Liver (tissue), 9 donors: Measurements from ENCODE around the gene CLEC5A. TPM values are rescaled to one million over a fixed set of nuclear protein-coding genes. Genes with fewer than 3 reads are reported as not detected.

Experiments
- DNase-seq: peaks from one replicate; pipeline ENCODE4 v3.0.0-alpha.2; 2017; ENCODE audit warnings: low spot score
- H3K27ac ChIP-seq, 2 donors: one replicate each; pipeline ENCODE4 v1.7.0; 2013; ENCODE audit warnings: inconsistent platforms in 2 of 2, low read length in 2 of 2, control low read depth in 1 of 2, low read depth in 1 of 2, mild to moderate bottlenecking in 1 of 2
- H3K27me3 ChIP-seq, 4 donors: one replicate each; pipeline versions ENCODE4 v1.6.1 to v1.7.0; 2013; ENCODE audit warnings: low read length in 3 of 4, inconsistent platforms in 1 of 4, mild to moderate bottlenecking in 1 of 4, moderate library complexity in 1 of 4; ENCODE audit not compliant: control insufficient read depth in 4 of 4, insufficient read depth in 4 of 4
- H3K36me3 ChIP-seq, 4 donors: one replicate each; pipeline versions ENCODE4 v1.6.1 to v1.7.0; 2013; ENCODE audit warnings: low read length in 3 of 4, mild to moderate bottlenecking in 3 of 4, low read depth in 1 of 4, moderate library complexity in 1 of 4; ENCODE audit not compliant: control insufficient read depth in 4 of 4, insufficient read depth in 3 of 4
- H3K4me1 ChIP-seq, 4 donors: one replicate each; pipeline versions ENCODE4 v1.6.1 to v1.7.0; 2013; ENCODE audit warnings: low read length in 3 of 4, mild to moderate bottlenecking in 3 of 4, moderate library complexity in 1 of 4; ENCODE audit not compliant: control insufficient read depth in 4 of 4, insufficient read depth in 4 of 4
- H3K4me3 ChIP-seq, 3 donors: one replicate each; pipeline versions ENCODE4 v1.6.1 to v1.7.0; 2013; ENCODE audit warnings: low read length in 3 of 3, control low read depth in 1 of 3, low read depth in 1 of 3, mild to moderate bottlenecking in 1 of 3
- H3K9ac ChIP-seq, 2 donors: one replicate each; pipeline ENCODE4 v1.7.0; 2013; ENCODE audit warnings: low read length in 2 of 2, mild to moderate bottlenecking in 2 of 2, moderate library complexity in 2 of 2, control low read depth in 1 of 2, low read depth in 1 of 2
- H3K9me3 ChIP-seq, 4 donors: one replicate each; pipeline versions ENCODE4 v1.6.1 to v1.7.0; 2013; ENCODE audit warnings: low read length in 3 of 4; ENCODE audit not compliant: control insufficient read depth in 4 of 4
- EGR1 ChIP-seq, 2 donors: IDR thresholded peaks; 2 replicates each; pipeline ENCODE4 v1.6.1; 2016 to 2018; ENCODE audit warnings: antibody characterized with exemption in 2 of 2, low read depth in 2 of 2
- FOXA1 ChIP-seq: IDR thresholded peaks from 2 replicates; pipeline ENCODE4 v1.6.1; 2016; ENCODE audit warnings: antibody characterized with exemption
- FOXA2 ChIP-seq: IDR thresholded peaks from 2 replicates; pipeline ENCODE4 v1.6.1; 2016; ENCODE audit warnings: antibody characterized with exemption
- GABPA ChIP-seq, 2 donors: IDR thresholded peaks in 1 of 2; conservative IDR thresholded peaks in 1 of 2; 2 replicates each; pipeline ENCODE4 v1.6.1; 2016; ENCODE audit warnings: antibody characterized with exemption in 2 of 2, mild to moderate bottlenecking in 1 of 2, moderate library complexity in 1 of 2
- HNF4A ChIP-seq, 2 donors: conservative IDR thresholded peaks; 2 replicates each; pipeline ENCODE4 v1.6.1; 2016; ENCODE audit warnings: antibody characterized with exemption in 2 of 2, mild to moderate bottlenecking in 2 of 2
- HNF4G ChIP-seq: IDR thresholded peaks from 2 replicates; pipeline ENCODE4 v1.6.1; 2016; ENCODE audit warnings: antibody characterized with exemption
- JUND ChIP-seq, 2 donors: IDR thresholded peaks; 2 replicates each; pipeline ENCODE4 v1.6.1; 2016; ENCODE audit warnings: antibody characterized with exemption in 2 of 2
- NR2F2 ChIP-seq: IDR thresholded peaks from 2 replicates; pipeline ENCODE4 v1.6.1; 2016; ENCODE audit warnings: antibody characterized with exemption
- RAD21 ChIP-seq, 2 donors: IDR thresholded peaks; 2 replicates each; pipeline ENCODE4 v1.6.1; 2016; ENCODE audit warnings: antibody characterized with exemption in 2 of 2, mild to moderate bottlenecking in 2 of 2
- REST ChIP-seq: IDR thresholded peaks from 2 replicates; pipeline ENCODE4 v1.6.1; 2016; ENCODE audit warnings: antibody characterized with exemption, mild to moderate bottlenecking
- RXRA ChIP-seq, 2 donors: IDR thresholded peaks; 2 replicates each; pipeline ENCODE4 v1.6.1; 2017 to 2018; ENCODE audit warnings: antibody characterized with exemption in 2 of 2, mild to moderate bottlenecking in 1 of 2
- SP1 ChIP-seq: IDR thresholded peaks from 2 replicates; pipeline ENCODE4 v1.6.1; 2018; ENCODE audit warnings: antibody characterized with exemption, mild to moderate bottlenecking
- TAF1 ChIP-seq: conservative IDR thresholded peaks from 2 replicates; pipeline ENCODE4 v1.6.1; 2016; ENCODE audit warnings: antibody characterized with exemption, mild to moderate bottlenecking
- YY1 ChIP-seq: IDR thresholded peaks from 2 replicates; pipeline ENCODE4 v1.6.1; 2016; ENCODE audit warnings: antibody characterized with exemption, mild to moderate bottlenecking
- ZBTB33 ChIP-seq: IDR thresholded peaks from 2 replicates; pipeline ENCODE4 v1.6.1; 2016; ENCODE audit warnings: antibody characterized with exemption
- WGBS: extraction: QIAGEN DNeasy Blood & Tissue Kit; methylation state at CpG from one replicate; pipeline ENCODE4 v1.1.7; 2013; 5-methylcytosine and 5-hydroxymethylcytosine counted together
- polyA plus RNA-seq, 2 donors: library from polyadenylated mRNA; stranded (reverse) in 1 of 2; unstranded in 1 of 2; fragments of 200-250 nt in 1 of 2; fragments of >200 nt in 1 of 2; fragmentation: Nextera tagmentation in 1 of 2; extraction: Ambion mirVana in 1 of 2; gene quantifications; one replicate each; pipeline versions ENCODE4 v1.2.1 to v1.2.3, GENCODE V29; 2013 to 2015
- total RNA-seq, 2 donors: library from RNA; depleted of rRNA; stranded (reverse); fragments of >200 nt; gene quantifications; one replicate each; pipeline ENCODE4 v1.2.3, GENCODE V29; 2014
- TF ChIP-seq, protein P1 (sequence below): IDR thresholded peaks from 2 replicates; pipeline ENCODE4 v1.6.1; 2016; ENCODE audit warnings: antibody characterized with exemption
- TF ChIP-seq, protein P2 (sequence below): IDR thresholded peaks from 2 replicates; pipeline ENCODE4 v1.6.1; 2016; ENCODE audit warnings: antibody characterized with exemption
- donor health status: healthy.
- donor health status: healthy.
- donor health status: healthy.
- donor health status: healthy.
- donor health status: healthy.

Gene CLEC5A
- total and polyA plus RNA-seq, 4 donors: 0.10 to 2.9 (median 0.33) TPM

DNA sequence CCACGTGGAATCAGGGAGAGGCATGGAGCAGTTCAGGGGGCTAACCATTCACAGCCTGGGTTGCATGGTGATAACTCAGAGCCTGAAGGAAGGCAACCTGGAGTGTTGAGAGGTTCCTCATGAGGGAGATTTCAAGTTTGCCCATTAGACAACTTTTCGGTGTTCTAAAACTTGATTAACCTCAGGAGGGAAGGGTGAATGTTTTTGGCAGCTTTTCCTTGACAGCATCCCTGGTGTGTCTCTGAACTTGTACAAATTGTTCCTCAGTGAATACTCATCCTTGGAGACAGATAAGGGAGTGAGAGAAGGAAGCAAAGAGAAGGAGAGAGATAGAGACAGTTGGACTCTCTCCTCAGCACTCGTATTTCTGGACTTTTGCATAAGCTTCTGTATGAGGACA, 30.7 kb downstream of the CLEC5A start, which contains the start of gene OR9A4:
OR9A4 (plus strand) TSS at position 301 of the 400 bp plus-strand sequence. CDS start 2,477 bp downstream, outside the sequence.
- peaks cover 0 to 4% (median 0%) of the 10 kb centered on the region in 4 donors for H3K27me3 ChIP-seq
- H3K9me3 ChIP-seq: no peaks in the 10 kb centered on the region
- H3K27ac ChIP-seq: no peak within 1 kb of the TSS
- H3K4me3 ChIP-seq: no peak within 1 kb of the TSS
- H3K36me3 ChIP-seq: no peaks in the 10 kb centered on the region
- H3K4me1 ChIP-seq: no peaks in the 10 kb centered on the region
- WGBS: 76% methylated on average over 3 of the region's 3 CpGs
- DNase-seq: no peak
- TF ChIP-seq HNF4A (conservative IDR thresholded peaks at IDR 0.05) (no peak), YY1 (no peak), RXRA (IDR thresholded peaks at IDR 0.05) (no peak), JUND (IDR thresholded peaks at IDR 0.05) (no peak), NR2F2 (no peak), SP1 (no peak), REST (no peak), HNF4G (no peak), FOXA1 (no peak), TAF1 (no peak), GABPA (IDR thresholded peaks at IDR 0.05 in 1 of 2, conservative IDR thresholded peaks at IDR 0.05 in 1 of 2) (no peak)
- TF ChIP-seq, protein P1, sequence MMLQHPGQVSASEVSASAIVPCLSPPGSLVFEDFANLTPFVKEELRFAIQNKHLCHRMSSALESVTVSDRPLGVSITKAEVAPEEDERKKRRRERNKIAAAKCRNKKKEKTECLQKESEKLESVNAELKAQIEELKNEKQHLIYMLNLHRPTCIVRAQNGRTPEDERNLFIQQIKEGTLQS: no peak
- TF ChIP-seq, protein P2, sequence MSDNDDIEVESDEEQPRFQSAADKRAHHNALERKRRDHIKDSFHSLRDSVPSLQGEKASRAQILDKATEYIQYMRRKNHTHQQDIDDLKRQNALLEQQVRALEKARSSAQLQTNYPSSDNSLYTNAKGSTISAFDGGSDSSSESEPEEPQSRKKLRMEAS: no peak
- H3K9ac ChIP-seq: no peak within 1 kb of the TSS

- no peak for DNase-seq
- Histone ChIP-seq H3K27ac (no peak overlapping the region), H3K36me3 (no peaks in the 10 kb centered on the region), H3K9me3 (no peaks in the 10 kb centered on the region), H3K27me3 (peaks cover 0 to 4% (median 0%) of the 10 kb centered on the region in 4 donors), H3K4me1 (no peaks in the 10 kb centered on the region), H3K4me3 (no peak overlapping the region), H3K9ac (no peak overlapping the region)
- TF ChIP-seq FOXA2 (no peak), RAD21 (IDR thresholded peaks at IDR 0.05) (no peak), JUND (IDR thresholded peaks at IDR 0.05) (no peak), GABPA (IDR thresholded peaks at IDR 0.05 in 1 of 2, conservative IDR thresholded peaks at IDR 0.05 in 1 of 2) (no peak), EGR1 (IDR thresholded peaks at IDR 0.05; ENCODE audit: low read depth in 2 of 2) (no peak), RXRA (IDR thresholded peaks at IDR 0.05) (no peak), HNF4G (no peak), REST (no peak), ZBTB33 (no peak), TAF1 (no peak)
- TF ChIP-seq, protein P2: no peak
- WGBS: 67% methylated on average over 2 of the region's 2 CpGs
These were observed 31.2 kb downstream of the CLEC5A start for GRCh38 chr7:141915565-141915964.
